ENCODE measurements around the gene SPATA31C2.
"Not testable (repeated sequence)": the region's sequence is repeated elsewhere in the genome, so short reads cannot be mapped to it uniquely, and the experiment has no call there.

Gene SPATA31C2

GRCh38 chr9:88143957-88144625 is 5.8 kb upstream of the SPATA31C2 start:
- TF ChIP-seq CTCF (IDR thresholded peaks at IDR 0.05): no peak
- H3K27me3 ChIP-seq: peaks cover 0 to 3% of the 10 kb centered on the region in 2 donors
- no peak overlapping the region for H3K27ac ChIP-seq
- H3K36me3 ChIP-seq: no peaks in the 10 kb centered on the region
- H3K9me3 ChIP-seq: no peaks in the 10 kb centered on the region
- DNase-seq: no peak
- H3K4me1 ChIP-seq: no peaks in the 10 kb centered on the region
- H3K4me3 ChIP-seq: no peak overlapping the region
- intact Hi-C loops (cut with DNase I; ENCODE audit: low total_unique reads): no loop called here

- Histone ChIP-seq H3K4me1 (no peaks in the 10 kb centered on the region), H3K9me3 (no peaks in the 10 kb centered on the region), H3K36me3 (no peaks in the 10 kb centered on the region), H3K27me3 (peaks cover 0 to 3% of the 10 kb centered on the region in 2 donors), H3K4me3 (no peak overlapping the region), H3K27ac (no peak overlapping the region)
- intact Hi-C loops (cut with DNase I; ENCODE audit: low total_unique reads): no loop called here
- TF ChIP-seq CTCF (IDR thresholded peaks at IDR 0.05): no peak
- DNase-seq: no peak
These were observed 4.9 kb upstream of the SPATA31C2 start for GRCh38 chr9:88143179-88143578.

- H3K4me1 ChIP-seq; H3K27ac ChIP-seq; DNase-seq; H3K9me3 ChIP-seq; H3K4me3 ChIP-seq; H3K27me3 ChIP-seq; H3K36me3 ChIP-seq; intact Hi-C loops (cut with DNase I; ENCODE audit: low total_unique reads): not testable (repeated sequence)
These were observed 4.7 kb downstream of the SPATA31C2 start for GRCh38 chr9:88133552-88133951.

- H3K27ac ChIP-seq; H3K4me1 ChIP-seq; H3K4me3 ChIP-seq; DNase-seq; H3K9me3 ChIP-seq; H3K27me3 ChIP-seq; H3K36me3 ChIP-seq; intact Hi-C loops (cut with DNase I; ENCODE audit: low total_unique reads): not testable (repeated sequence)
These were observed 8.7 kb downstream of the SPATA31C2 start for GRCh38 chr9:88129556-88129955.

- H3K4me1 ChIP-seq; H3K27ac ChIP-seq; H3K4me3 ChIP-seq; H3K27me3 ChIP-seq; intact Hi-C loops (cut with DNase I; ENCODE audit: low total_unique reads); H3K9me3 ChIP-seq; H3K36me3 ChIP-seq; DNase-seq: not testable (repeated sequence)
These were observed 10.5 kb downstream of the SPATA31C2 start for GRCh38 chr9:88127700-88128300.

- H3K9me3 ChIP-seq; H3K36me3 ChIP-seq; H3K4me1 ChIP-seq; H3K4me3 ChIP-seq; H3K27me3 ChIP-seq; intact Hi-C loops (cut with DNase I; ENCODE audit: low total_unique reads); H3K27ac ChIP-seq; DNase-seq: not testable (repeated sequence)
These were observed 14.9 kb downstream of the SPATA31C2 start for GRCh38 chr9:88123413-88123812.

GRCh38 chr9:88118121-88118520 is 20.2 kb downstream of the SPATA31C2 start:
- H3K9me3 ChIP-seq; H3K27me3 ChIP-seq; DNase-seq; H3K27ac ChIP-seq; intact Hi-C loops (cut with DNase I; ENCODE audit: low total_unique reads); H3K4me3 ChIP-seq; H3K36me3 ChIP-seq; H3K4me1 ChIP-seq: not testable (repeated sequence)

- H3K4me3 ChIP-seq; H3K27me3 ChIP-seq; H3K27ac ChIP-seq; H3K4me1 ChIP-seq; intact Hi-C loops (cut with DNase I; ENCODE audit: low total_unique reads); H3K9me3 ChIP-seq; DNase-seq; H3K36me3 ChIP-seq: not testable (repeated sequence)
These were observed 23.2 kb downstream of the SPATA31C2 start for GRCh38 chr9:88114968-88115612.

GRCh38 chr9:88114283-88114967 is 23.9 kb downstream of the SPATA31C2 start:
- intact Hi-C loops (cut with DNase I; ENCODE audit: low total_unique reads): not testable (repeated sequence)

GRCh38 chr9:88113156-88114130 is 24.8 kb downstream of the SPATA31C2 start:
- H3K27me3 ChIP-seq; H3K36me3 ChIP-seq; DNase-seq; intact Hi-C loops (cut with DNase I; ENCODE audit: low total_unique reads); H3K27ac ChIP-seq; H3K4me3 ChIP-seq; H3K9me3 ChIP-seq; H3K4me1 ChIP-seq: not testable (repeated sequence)

More at GRCh38 chr9:88114283-88114967, 23.9 kb downstream of the SPATA31C2 start:
- H3K27me3 ChIP-seq, H3K36me3 ChIP-seq, H3K4me3 ChIP-seq, H3K4me1 ChIP-seq, H3K27ac ChIP-seq, H3K9me3 ChIP-seq, DNase-seq: not testable (repeated sequence)

Data from tibial artery (tissue), 4 donors.